ENCODE data around the gene ARHGAP15.

DNA sequence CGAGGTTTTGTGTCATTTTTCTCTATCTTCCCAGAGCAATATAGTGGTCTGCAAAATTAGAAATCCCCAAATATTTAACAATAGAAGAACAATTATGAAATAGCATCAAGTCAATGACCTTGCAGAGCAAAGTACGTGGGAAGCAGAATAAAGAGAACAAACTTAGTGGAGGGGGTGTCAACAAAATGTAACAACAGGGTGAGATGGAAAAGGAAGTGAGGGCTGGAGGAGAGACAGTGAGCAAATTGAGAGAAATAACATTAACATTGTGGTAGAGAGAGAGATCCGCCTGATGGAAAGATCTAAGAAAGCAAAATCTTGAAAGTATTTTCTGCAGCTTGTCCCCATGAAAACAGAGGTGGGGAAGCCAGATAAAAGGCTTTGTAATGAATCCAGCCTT, 23.4 kb downstream of the ARHGAP15 start:
- no peak for TF ChIP-seq EZH2 (IDR thresholded peaks at IDR 0.05; ENCODE audit: borderline replicate concordance, insufficient read depth, low read length, poor library complexity, severe bottlenecking)
- no peak for TF ChIP-seq POLR2AphosphoS5 (IDR thresholded peaks at IDR 0.05)
